Ovary (tissue), 3 donors: ENCODE data around the gene SPI1.

ENCODE experiments used
- EP300 ChIP-seq: sonication (generic); formaldehyde crosslinking; IDR thresholded peaks from one replicate; pipeline ENCODE4 v1.6.1; 2017; ENCODE audit warnings: antibody characterized with exemption
- POLR2A ChIP-seq: fragments of 450-650 bp; IDR thresholded peaks from one replicate; pipeline ENCODE4 v1.6.1; 2017; ENCODE audit warnings: antibody characterized with exemption, mild to moderate bottlenecking, moderate library complexity
- TF ChIP-seq, protein P1 (sequence below), 3 donors: fragments of 450-650 bp in 2 of 3; fragments of 200-600 bp in 1 of 3; IDR thresholded peaks; one replicate each; pipeline versions ENCODE4 v1.5.1 to v1.8.0; 2016 to 2022; ENCODE audit warnings: antibody characterized with exemption in 3 of 3, mild to moderate bottlenecking in 1 of 3
- donor health status: DM: no; HTN: no; CAD: no.

- TF ChIP-seq, protein P1, sequence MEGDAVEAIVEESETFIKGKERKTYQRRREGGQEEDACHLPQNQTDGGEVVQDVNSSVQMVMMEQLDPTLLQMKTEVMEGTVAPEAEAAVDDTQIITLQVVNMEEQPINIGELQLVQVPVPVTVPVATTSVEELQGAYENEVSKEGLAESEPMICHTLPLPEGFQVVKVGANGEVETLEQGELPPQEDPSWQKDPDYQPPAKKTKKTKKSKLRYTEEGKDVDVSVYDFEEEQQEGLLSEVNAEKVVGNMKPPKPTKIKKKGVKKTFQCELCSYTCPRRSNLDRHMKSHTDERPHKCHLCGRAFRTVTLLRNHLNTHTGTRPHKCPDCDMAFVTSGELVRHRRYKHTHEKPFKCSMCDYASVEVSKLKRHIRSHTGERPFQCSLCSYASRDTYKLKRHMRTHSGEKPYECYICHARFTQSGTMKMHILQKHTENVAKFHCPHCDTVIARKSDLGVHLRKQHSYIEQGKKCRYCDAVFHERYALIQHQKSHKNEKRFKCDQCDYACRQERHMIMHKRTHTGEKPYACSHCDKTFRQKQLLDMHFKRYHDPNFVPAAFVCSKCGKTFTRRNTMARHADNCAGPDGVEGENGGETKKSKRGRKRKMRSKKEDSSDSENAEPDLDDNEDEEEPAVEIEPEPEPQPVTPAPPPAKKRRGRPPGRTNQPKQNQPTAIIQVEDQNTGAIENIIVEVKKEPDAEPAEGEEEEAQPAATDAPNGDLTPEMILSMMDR (IDR thresholded peaks at IDR 0.05): no peak
- TF ChIP-seq POLR2A (no peak), EP300 (no peak)
These were observed 70.1 kb downstream of the SPI1 start for GRCh38 chr11:47308050-47308823.
